ENCODE measurements around the gene TEX38. TPM values are rescaled to one million over a fixed set of nuclear protein-coding genes. Genes with fewer than 3 reads are reported as not detected.
"Not testable (repeated sequence)": the region's sequence is repeated elsewhere in the genome, so short reads cannot be mapped to it uniquely, and the experiment has no call there.

The TEX38 gene
- total and polyA plus RNA-seq, 12 donors = not detected

DNA sequence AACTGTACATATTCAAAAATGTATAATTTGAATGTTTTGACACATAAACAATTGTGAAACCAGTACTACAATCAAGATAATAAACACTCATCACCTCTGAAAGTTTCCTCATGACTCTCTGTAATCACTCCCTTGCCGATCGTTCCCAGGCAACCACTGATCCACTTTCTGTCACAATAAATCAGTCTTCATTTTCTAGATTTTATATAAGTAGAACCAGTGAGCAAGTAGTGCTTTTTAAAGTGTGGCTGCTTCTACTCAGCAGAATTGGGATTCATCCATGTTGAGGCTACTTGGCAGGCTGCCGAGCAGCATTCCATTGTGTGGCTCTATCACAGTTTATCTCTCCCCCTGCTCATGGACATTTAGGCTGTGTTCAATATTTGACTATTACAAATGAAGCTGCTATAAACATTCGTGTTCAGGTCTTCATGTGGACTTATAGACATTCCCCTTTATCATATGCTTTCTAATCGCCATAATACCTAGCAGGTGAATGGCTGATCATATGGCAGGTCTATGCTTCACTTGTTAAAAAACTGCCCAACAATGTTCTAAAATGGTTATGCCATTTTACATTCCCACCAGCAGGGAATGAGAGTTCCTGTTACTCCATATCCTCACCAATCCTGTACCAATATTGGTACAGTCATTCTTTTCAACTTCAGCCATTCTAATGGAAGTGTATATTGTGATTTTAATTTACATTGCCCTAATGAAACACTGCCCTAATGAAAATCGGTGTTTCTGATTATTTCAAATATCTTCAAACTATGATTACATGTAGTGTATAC, 20.5 kb downstream of the TEX38 start:
- Histone ChIP-seq H3K27ac (peak overlapping the region in 1 of 10 donors; percentile 23), H3K27me3 (no peaks in the 10 kb centered on the region), H3K4me1 (peaks cover 0 to 38% (median 27%) of the 10 kb centered on the region in 9 donors), H3K9me3 (no peaks in the 10 kb centered on the region), H3K36me3 (peaks cover 0 to 92% (median 28%) of the 10 kb centered on the region in 9 donors), H3K4me3 (no peak overlapping the region)
- WGBS, 2 donors = 52 to 59% methylated on average over 6 of the region's 6 CpGs
- intact Hi-C loops (cut with DNase I) = loop anchor here in 1 of 10 donors (2.0 kb wide), 1 partner anchor 25 kb away; no protein-coding TSS in a partner anchor
- DNase-seq (peak in 1 of 2 donors; percentile 33), ATAC-seq (peak in 1 of 8 donors; percentile 47)
- TF ChIP-seq, protein P1, sequence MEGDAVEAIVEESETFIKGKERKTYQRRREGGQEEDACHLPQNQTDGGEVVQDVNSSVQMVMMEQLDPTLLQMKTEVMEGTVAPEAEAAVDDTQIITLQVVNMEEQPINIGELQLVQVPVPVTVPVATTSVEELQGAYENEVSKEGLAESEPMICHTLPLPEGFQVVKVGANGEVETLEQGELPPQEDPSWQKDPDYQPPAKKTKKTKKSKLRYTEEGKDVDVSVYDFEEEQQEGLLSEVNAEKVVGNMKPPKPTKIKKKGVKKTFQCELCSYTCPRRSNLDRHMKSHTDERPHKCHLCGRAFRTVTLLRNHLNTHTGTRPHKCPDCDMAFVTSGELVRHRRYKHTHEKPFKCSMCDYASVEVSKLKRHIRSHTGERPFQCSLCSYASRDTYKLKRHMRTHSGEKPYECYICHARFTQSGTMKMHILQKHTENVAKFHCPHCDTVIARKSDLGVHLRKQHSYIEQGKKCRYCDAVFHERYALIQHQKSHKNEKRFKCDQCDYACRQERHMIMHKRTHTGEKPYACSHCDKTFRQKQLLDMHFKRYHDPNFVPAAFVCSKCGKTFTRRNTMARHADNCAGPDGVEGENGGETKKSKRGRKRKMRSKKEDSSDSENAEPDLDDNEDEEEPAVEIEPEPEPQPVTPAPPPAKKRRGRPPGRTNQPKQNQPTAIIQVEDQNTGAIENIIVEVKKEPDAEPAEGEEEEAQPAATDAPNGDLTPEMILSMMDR (IDR thresholded peaks at IDR 0.05) = peak in 1 of 9 donors; percentile 11

DNA sequence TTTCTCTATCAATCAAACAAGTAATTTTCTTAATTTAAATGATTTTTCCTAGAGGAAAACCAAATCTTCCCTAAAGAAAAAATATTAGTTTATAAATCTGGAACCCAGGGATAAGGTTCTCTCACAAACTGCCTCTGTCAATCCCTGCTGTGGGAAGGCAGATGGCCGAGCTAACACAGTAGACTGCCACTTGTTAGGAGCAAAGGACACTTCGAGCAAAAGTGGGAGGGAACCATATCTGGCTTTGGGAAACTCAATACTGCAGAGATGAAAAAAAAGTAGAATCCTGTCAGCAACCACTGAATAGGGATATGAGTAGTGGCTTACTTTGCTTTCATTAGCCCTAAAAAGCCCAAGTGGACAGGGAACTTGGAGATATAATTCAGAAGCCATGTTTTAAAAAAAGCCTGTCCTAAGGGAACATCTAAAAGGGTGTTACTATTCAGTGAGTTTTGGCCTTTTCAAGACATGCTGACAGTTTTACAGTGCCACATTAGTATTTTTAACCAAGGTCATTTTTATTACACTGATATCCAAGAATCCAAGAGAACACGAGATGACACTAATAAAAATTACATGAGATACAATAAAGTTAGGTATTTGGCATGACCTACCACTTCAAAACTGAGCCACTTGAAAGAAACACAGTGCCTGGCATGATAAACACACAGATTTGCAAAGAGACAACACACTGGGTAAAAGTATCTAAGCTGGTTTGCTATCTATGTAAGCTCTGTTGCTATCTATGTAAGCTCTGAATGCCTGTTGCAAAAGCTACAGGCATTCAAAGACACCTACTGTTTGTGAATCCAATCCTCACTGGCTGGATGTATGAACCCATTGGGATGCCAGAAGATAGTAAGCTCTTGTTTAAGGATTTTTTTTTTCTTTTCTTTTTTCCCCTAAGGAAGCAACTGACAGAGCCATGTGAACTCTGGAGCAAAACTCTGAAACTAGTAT, 21.4 kb downstream of the TEX38 start:
- TF ChIP-seq, protein P1 (IDR thresholded peaks at IDR 0.05) = no peak
- peaks cover 0 to 92% (median 28%) of the 10 kb centered on the region in 9 donors for H3K36me3 ChIP-seq
- 21 to 48% methylated on average over 3 of the region's 3 CpGs for WGBS, 2 donors
- no peaks in the 10 kb centered on the region for H3K9me3 ChIP-seq
- H3K4me1 ChIP-seq = peaks cover 0 to 29% (median 18%) of the 10 kb centered on the region in 9 donors
- DNase-seq (no peak), ATAC-seq (peak in 3 of 8 donors; percentile 43 to 65 (median 55))
- H3K27me3 ChIP-seq = no peaks in the 10 kb centered on the region
- H3K27ac ChIP-seq = peak overlapping the region in 2 of 10 donors; percentile 23 to 30
- no peak overlapping the region for H3K4me3 ChIP-seq
- intact Hi-C loops (cut with DNase I) = no loop called here

DNA sequence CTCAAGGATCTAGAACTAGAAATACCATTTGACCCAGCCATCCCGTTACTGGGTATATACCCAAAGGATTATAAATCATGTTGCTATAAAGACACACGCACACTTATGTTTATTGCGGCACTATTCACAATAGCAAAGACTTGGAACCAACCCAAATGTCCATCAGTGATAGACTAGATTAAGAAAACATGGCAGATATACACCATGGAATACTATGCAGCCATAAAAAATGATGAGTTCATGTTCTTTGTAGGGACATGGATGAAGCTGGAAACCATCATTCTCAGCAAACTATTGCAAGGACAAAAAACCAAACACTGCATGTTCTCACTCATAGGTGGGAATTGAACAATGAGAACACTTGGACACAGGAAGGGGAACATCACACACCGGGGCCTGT, 23.0 kb downstream of the TEX38 start:
- WGBS, 2 donors = 96 to 97% methylated on average over 4 of the region's 4 CpGs
- H3K36me3 ChIP-seq = peaks cover 0 to 92% (median 28%) of the 10 kb centered on the region in 9 donors

DNA sequence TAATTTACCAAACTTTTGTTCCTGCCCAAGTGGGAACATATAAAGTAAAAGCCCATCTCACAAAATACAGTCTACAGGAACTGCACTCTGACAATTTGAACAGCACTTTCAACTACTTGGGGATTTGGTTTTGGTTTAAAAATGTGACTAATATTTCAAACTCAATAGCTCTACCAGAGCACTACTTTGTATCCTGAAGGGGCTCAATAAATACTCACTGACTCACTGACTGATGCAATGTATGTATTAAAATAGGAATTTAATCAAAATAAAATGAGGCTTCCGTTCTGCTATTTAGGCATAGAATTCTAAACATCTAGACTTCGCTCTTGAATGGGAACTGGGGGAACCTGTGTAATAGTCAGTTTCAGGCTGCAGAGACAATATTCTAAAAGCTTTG, 25.4 kb downstream of the TEX38 start:
- intact Hi-C loops (cut with DNase I) = no loop called here
- DNase-seq (no peak), ATAC-seq (no peak)
- no peaks in the 10 kb centered on the region for H3K9me3 ChIP-seq
- H3K4me1 ChIP-seq = peaks cover 0 to 23% (median 13%) of the 10 kb centered on the region in 9 donors
- no peaks in the 10 kb centered on the region for H3K27me3 ChIP-seq
- 97 to 99% methylated on average over 2 of the region's 2 CpGs for WGBS, 2 donors
- H3K27ac ChIP-seq = no peak overlapping the region
- TF ChIP-seq, protein P1 (IDR thresholded peaks at IDR 0.05) = no peak
- H3K36me3 ChIP-seq = peaks cover 0 to 91% (median 14%) of the 10 kb centered on the region in 9 donors
- H3K4me3 ChIP-seq = no peak overlapping the region

More for the DNA sequence above, 23.0 kb downstream of the TEX38 start:
- H3K4me1 ChIP-seq = peaks cover 0 to 24% (median 18%) of the 10 kb centered on the region in 9 donors
- H3K9me3 ChIP-seq; intact Hi-C loops (cut with DNase I); ATAC-seq; H3K27ac ChIP-seq; H3K4me3 ChIP-seq; DNase-seq; H3K27me3 ChIP-seq: not testable (repeated sequence)

Measured in heart right ventricle (tissue), 16 donors.